Fibroblast of the aortic adventitia (primary cell): ENCODE measurements around the gene LNPK. TPM values are rescaled to one million over a fixed set of nuclear protein-coding genes. Genes with fewer than 3 reads are reported as not detected.
A peak's percentile ranks its signal among the peaks of the same experiment; 100 is the strongest.

Experiments used
- DNase-seq: peaks from one replicate; pipeline ENCODE4 v3.0.0-alpha.2; 2010; ENCODE audit warnings: low read depth
- H3K4me3 ChIP-seq: 2 replicates; pipeline ENCODE4 v1.5.1; 2011; ENCODE audit warnings: low read depth, mild to moderate bottlenecking, control low read depth, low read length, moderate library complexity
- CTCF ChIP-seq: IDR thresholded peaks from 2 replicates; pipeline ENCODE4 v1.5.1; 2011; ENCODE audit warnings: mild to moderate bottlenecking, low read length, control low read depth, inconsistent platforms; ENCODE audit not compliant: insufficient read depth
- total RNA-seq: library from RNA; depleted of rRNA; stranded (reverse); fragments of >200 nt; gene quantifications from 2 replicates; pipeline ENCODE4 v1.2.3, GENCODE V29; 2012; ENCODE audit warnings: low replicate concordance

The LNPK gene
- total RNA-seq, 1 donor = 61.4 TPM

- no peak for TF ChIP-seq CTCF
- no peak overlapping the region for H3K4me3 ChIP-seq
- no peak for DNase-seq
Measured at GRCh38 chr2:175889701-175890302, 112.3 kb downstream of the LNPK start.

- no peak for TF ChIP-seq CTCF
- no peak for DNase-seq
- H3K4me3 ChIP-seq = no peak overlapping the region
Measured at GRCh38 chr2:175887776-175888175, 114.3 kb downstream of the LNPK start.

- DNase-seq = no peak
- TF ChIP-seq CTCF = no peak
- no peak overlapping the region for H3K4me3 ChIP-seq
Measured at GRCh38 chr2:175884697-175885393, 117.2 kb downstream of the LNPK start.

- DNase-seq = no peak
- no peak overlapping the region for H3K4me3 ChIP-seq
- no peak for TF ChIP-seq CTCF
Measured at GRCh38 chr2:175883586-175884194, 118.4 kb downstream of the LNPK start.

GRCh38 chr2:175879679-175880078 is 122.4 kb downstream of the LNPK start:
- DNase-seq = no peak
- TF ChIP-seq CTCF = no peak
- H3K4me3 ChIP-seq = no peak overlapping the region

- H3K4me3 ChIP-seq = no peak overlapping the region
- TF ChIP-seq CTCF = no peak
- DNase-seq = peak; percentile 43
Measured at GRCh38 chr2:175877845-175878544, 124.1 kb downstream of the LNPK start.
